Activated effector memory CD4-positive, alpha-beta T cell treated with anti-CD3 and anti-CD28 coated beads, Interleukin-2, amount 50 U/mL, for 16 hours (primary cell): ENCODE data around the gene OMD.

ENCODE experiments used
- DNase-seq: peaks from one replicate; pipeline ENCODE4 v3.0.0-alpha.2; 2020

The OMD gene

DNA sequence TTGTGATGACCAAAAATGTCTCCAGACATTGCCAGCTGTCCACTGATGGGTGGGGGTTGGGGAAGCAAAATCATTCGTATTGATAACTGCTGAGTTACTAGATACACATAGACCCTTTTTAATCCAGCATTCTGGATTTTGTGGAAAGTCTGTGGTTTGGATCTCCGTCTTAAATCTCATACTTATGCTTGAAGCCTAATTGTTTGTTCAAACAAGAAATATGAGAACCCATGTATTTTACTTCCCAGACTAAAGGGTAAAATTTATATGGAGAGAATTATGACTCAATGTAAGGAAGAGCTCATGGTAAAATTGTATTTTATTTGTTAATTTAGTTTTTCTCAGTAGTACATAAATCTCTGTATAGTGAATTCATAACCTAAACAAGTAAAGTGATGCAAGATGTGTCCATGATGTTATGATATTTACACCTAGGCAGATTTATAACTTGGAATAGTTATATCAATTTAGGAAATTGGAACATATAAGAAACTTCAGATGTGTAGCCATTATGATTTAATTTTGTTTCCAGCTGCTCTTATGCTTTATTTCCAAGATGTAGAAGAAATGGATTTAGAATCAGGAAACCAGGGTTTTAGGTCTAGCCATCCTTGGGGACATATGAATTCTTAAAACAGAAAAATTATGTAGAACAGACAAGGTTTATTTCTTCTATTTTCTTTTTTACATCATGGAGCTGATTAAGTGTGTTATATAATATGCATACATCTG, 15.4 kb downstream of the OMD start:
- no peak for DNase-seq

DNA sequence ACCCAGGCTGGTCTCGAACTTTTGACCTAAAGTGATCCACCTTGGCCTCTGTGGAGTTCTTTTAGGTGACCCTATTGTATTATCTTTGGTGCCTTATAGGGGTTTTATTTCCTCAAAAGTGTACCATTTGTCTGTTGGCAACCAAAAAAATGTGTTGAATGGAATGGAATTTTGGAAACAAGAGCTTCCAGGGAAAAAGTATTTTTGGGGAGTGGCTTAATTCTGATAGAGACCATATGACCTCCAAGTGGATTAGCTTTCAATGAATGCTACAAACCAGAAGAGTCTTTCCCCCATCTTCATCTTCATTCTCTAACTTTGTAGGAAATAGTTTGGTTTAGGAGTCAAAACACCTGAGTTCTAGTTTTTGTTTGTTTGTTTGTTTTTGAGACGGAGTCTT, 16.5 kb downstream of the OMD start:
- no peak for DNase-seq

DNA sequence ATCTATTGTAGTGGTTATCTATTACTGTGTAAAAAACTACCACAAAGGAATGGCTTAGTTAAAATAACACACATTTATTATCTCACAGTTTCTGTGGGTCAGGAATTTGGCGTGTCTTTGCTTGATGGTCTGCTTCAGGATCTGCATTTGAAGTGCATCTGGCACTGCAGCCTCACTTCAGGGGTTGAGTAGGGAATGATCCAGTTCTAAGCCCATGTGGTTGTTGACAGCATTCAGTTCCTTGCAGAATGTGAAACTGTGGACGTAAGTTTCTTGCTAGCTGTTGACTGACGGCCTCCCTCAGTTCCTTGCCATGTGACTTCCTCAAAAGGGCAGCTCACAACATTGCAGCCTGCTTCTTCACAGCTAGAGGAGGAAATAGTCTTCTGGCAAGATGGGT, 17.8 kb downstream of the OMD start:
- peak; percentile 68 for DNase-seq

DNA sequence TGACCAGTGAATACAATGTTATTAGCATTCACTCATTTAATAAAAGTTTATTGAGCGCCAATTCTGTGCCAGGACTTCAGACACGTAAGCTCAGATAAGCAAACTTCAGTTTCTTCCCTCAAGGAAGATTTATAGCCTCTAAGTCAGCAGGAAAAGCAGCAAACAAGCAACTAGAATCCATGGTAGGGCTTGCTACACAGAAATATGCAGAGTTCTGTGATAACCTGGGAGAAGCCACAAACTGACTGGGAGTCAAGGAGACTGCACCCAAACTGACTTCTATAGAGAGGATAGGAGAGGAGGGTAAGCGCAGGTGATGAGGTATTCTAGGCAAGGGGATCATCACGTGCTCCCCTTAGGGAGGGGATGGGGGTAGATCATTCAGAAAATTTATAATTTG, 18.5 kb downstream of the OMD start:
- DNase-seq = no peak

DNA sequence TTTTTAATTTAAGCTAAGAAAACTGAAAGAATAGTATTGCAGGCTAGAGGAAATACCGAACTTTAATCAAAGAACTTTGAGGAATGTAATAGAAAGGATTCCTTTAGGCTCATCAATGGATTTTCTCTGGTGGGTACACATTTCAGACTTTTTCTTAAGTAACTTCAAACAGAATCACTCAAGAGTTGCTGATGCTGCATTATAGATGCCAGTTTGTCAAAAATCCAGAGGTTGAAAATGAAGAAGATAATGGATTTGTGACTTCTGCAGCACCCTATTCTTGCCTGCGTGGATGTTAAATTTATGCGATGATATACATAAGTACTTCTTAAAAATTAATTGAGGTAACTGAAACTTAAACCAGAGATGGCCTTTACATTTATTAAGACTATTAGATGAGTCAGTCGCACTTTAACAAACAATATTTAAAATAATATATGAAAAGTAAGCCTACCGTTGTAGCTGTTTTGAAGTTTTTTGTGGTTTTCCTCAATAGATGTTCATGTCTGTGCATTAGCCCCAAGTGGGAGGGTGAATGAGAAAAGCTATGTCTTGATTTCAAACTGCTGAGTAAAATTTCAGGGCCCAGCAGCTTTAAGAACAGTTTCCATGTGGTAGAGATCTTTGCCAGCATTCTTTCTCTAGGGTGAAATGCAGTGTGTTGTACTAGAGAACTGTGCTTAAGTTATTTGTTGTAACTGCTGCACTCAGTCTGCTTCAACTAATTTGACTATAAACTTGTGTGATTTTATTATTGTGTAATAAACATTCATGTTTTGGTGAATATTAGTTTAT, 20.0 kb downstream of the OMD start, which contains the start of gene OGN:
Gene OGN, minus strand, starts transcription at position 537 of the 795 bp plus-strand sequence. CDS start 1,171 bp downstream, outside the sequence.
- DNase-seq = no peak

DNA sequence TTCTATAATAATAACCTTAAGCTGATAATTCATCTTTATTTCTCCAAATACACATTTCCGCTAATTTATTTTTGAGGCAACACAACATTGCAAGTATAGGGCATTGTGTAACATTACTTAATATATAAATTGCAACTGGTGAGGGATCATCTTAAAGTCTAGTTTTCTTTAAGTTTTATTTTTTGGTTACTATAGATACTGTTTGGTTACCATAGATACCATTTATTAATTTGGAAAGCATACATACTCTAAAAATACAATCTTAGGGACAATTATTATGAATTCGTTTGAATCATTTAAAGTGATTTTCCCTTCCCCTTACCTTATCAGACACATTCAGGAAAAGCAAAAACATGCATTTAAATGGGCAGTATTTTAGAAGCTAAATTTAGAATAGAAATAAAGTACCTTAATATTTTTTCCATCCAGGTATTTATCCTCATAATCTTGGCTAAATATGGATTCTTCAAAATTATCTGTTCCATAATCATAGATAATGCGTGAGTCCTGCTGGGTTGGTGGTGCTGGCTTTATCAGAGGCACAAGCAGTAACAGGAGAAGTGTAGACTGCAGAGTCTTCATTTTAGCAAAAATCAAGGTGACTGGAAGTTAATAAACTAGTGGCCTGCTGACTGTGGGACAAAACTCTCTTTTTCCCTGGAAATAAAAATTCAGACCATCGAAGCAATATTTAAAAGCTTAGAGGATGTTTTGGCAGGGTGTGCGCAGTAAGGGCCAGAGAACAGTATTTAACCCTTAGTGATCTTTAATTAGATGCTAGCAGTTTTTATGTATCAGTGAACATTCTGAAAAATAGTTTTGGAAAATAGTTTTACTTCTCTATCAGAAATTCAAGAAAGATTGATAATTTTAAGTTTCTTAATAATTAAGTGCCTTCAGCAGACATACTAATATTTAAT, 21.2 kb downstream of the OMD start:
- no peak for DNase-seq

DNA sequence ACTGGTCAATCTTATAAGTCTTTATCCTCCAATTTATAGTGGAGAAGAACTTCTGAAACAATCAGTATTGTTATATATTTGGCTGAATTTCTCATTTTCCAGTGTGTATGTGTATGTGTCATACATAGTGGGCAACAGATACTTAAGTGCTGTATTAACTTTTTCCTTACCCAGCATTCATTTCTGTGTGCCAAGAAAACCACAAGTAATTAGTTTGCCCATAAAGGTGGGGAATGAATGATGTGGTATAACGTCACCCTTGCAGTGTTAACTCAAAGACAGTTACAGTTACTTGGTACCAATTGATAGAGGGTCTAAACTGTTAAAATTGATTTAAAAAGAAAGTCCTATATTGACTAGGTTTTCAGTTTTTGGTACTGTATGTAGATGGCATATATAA, 21.9 kb downstream of the OMD start:
- no peak for DNase-seq

DNA sequence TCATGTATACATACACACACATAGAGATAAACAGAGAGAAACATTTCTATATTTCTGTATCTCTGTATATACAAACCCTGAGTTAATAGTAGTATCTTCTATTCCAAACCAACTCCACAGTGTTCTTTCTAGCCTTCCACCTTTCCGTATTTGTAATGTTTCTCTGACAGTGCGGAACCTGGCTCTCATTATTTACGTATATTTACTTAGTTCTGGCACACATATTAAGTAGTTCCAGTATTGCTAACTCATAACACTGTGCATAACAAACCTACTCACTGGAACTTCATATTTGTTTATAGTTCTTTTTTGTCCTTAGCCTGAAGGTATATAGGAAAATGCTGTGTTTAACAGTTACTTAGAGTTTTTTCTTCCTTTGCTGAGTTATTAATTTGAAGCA, 26.4 kb downstream of the OMD start:
- no peak for DNase-seq

DNA sequence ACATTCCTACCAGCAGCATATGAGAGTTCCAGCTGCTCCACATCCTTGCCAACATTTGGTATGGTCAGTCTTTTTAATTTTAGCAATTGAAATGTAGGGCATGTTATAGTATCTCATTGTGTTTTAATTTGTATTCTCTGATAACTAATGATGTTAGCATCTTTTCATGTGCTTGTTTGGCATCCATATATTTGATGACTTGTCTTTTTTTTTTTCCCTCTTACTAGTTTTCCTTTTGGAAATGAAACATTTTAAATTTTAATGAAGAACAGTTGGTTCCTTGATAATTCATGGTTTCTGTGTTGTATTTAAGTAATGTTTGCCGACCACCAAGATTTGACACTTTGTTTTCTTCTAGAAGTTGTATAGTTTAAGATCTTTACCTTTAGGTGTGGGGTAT, 28.7 kb downstream of the OMD start:
- no peak for DNase-seq

DNA sequence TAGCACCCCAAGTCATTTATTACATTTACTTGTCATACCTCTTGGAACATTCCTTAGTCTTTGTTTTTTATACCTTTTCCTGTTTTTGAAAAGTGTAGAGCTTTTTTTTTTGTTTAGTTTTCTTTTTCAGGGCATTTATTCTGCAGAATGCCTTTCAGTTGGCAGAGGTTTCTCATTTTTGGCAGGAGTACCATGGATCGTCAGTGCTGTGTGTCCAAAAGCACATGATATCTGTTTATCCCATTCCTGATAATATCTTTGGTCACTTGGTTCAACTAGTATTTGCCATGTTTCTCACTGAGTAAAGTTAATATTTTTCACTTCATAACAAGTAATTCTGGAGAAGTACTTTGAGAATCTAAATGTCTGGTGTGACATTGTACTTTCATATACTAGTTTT, 30.6 kb downstream of the OMD start:
- DNase-seq = no peak

DNA sequence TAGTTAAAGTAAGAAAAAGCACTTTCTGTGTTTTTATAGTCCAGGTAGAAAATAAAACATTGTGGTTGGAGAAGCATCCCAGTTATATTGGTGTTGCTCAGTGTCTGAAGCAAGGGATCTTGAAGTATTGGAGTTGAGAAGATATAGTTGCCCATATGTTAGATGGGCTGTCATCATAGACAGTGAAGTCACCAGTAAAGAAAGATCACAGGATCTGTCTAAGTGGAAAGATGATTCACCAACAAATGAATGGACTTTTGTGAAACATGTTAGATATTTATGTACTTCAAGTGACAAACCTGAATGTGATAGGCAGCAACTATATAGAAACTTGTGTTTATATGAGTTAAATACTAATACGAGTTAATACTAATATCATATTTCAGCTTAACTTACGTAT, 31.6 kb downstream of the OMD start:
- no peak for DNase-seq

DNA sequence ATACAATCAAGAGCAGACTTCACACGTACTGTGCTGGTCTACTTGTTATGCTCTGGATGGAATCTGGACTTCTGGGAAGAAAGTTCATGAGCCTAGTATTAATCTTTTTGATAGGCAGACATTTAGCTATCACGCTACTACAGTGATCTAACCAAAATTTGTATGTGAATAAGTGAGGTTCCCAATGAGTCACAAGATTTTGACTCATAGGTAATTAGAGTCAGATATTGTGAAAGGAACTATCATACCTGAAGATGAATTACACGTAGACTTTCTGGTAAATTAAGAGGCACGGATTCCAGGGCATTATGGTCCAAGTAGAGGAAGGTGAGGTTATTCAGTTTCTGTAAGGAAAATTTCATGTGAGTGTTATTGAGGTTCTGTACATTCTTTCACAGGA, 38.3 kb downstream of the OMD start:
- no peak for DNase-seq

DNA sequence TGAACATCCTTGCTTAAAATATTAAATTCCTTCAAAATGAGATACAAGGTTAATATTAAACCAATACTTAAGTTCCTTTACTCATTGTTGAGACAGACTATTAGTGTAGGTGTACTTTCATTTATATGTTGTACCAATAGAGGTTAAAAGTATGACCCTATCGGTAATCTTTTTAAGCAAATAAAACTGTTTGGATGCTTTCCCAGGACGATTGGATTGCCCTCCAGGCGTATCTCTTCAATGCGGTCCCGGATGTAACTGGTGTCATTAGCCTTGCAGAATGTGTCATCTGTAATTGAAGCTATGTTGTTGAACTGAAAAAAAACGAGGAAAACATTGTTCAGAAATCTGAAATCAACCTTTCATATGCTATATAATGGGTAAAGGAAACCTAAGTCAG, 38.8 kb downstream of the OMD start:
- DNase-seq = no peak

DNA sequence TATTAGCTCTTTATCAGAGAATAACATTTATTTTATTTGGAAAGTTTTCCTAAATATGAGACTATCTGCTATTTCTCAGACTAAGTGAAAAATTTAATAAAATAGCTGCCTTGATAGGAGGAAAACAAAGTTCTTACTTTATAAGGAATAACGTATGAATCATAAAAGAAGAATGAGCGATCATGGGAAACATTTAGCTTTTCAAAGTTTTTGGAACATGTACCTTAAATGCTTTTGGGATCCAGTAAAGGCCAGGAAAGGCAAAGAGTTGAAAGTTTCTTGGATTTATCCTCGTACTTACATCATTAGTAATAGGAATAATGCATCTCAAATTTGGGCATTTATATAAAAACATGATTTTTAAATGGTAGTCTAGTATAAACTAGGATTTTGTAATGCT, 39.3 kb downstream of the OMD start:
- DNase-seq = no peak

DNA sequence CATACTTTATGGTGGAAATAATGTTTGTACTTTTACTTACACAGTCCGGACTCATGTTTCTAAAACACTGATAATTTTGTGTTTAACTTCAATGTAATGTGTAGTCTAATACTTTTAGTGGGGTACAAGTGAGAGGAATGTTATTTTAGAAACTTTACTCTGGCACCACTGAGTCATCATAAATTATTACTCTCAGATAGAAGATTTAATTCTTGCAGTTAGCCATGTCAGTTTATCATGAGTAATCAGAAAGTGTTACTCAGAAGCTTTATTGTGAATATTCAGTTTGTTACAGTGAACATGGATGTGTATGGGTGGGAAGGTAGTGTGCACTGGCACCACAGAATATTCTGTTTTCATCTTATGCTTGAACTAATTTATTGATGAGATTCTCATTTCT, 39.9 kb downstream of the OMD start:
- no peak for DNase-seq

DNA sequence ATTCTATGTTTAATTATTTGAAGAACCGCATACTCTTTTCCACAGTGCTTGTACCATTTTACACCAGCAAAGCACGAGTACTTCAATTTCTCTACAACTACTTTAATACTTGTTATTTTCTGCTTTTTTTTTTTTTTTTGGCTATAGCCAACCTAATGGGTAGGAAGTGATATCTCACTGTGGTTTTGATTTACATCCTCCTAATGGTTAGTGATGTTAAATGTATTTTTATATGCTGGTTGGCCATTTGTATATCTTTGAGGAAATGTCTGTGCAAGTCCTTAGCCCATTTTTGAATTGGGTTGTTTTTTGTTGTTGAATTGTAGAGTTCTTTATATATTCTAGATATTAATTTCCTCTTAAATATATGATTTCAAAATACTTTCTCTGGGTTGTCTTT, 42.5 kb downstream of the OMD start:
- DNase-seq = no peak

DNA sequence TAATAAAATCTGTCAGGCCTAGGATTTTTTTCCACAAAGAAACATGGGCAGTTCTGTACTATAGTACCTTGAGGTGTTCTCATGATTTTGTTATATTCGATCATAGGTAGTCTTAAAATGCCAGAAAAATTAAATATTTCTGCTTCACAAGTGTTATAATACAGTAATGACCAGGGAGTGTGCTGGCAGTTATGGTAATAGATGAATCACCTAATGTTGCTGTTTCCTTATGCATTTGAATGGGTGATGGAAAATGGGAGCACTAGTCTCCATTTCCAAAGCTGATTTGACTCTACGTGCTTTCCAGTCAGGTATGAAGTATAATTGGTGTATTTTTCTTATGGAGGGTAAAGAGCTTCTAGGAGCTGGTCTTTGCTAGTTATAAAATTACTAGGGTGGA, 43.7 kb downstream of the OMD start:
- DNase-seq = no peak

DNA sequence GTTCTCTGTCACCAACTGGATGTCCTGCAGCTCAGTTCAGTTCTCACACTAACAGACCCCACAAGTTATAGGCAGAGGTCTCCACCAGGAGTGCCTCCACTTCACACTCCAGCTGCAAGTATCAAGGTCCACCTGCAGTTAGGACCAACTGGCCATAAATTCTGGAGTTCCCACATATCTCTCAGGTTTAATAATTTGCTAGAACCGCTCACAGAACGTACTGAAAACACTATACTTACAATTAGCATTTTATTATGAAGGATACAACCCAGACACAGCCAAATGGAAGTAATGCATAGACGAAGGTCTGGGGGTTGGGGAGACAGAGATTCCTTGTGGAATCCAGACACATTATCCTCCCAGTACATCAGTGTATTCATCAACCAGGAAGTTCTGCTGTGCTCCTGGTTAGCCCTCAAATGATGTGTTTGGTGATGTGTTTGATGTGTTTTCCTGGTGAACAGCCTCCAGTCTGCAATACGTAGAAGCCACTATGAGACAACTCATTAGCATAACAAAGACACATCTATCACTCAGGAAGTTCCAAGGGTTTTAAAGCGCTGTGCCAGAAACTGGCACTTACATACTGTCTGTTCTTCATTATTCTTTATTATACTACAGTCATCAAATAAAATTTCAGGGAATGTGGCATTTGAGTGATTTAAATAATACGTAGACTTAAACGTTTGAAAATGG, 45.3 kb downstream of the OMD start:
- DNase-seq = no peak

DNA sequence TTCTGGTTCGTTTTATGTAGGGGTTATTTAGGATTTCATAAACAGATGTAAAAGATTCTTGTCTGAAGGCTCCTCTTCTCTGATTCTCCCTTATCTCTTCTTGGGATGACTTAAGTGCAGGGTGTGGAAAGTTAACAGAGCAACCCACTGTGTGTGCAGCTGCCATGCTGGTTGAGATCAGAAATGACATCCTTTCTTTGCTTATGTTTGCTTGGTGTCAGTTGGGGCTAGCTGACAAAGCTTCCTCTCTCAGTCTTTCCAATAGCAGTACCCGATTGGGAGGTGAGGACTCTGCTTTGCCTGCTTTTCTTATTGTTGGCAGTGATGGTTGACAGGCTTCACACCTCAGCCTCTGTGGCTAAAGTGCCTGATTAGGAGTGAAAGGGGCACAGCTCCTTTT, 46.4 kb downstream of the OMD start:
- no peak for DNase-seq

DNA sequence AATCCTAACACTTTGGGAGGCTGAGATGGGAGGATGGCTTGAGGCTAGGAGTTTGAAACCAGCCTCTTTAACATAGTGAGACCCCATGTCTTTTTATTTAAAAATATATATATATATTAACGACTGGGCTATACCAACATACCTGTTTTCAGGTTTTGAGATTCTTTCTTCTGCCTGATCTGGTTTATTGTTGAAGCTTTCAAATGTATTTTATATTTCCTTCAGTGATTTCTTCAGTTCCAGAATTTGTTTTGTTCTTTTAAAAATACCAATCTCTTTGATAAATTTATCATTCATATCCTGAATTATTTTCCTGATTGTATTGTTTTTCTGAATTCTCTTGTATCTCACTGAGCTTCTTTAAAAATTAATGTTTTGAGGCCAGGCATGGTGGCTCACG, 51.1 kb downstream of the OMD start:
- no peak for DNase-seq

DNA sequence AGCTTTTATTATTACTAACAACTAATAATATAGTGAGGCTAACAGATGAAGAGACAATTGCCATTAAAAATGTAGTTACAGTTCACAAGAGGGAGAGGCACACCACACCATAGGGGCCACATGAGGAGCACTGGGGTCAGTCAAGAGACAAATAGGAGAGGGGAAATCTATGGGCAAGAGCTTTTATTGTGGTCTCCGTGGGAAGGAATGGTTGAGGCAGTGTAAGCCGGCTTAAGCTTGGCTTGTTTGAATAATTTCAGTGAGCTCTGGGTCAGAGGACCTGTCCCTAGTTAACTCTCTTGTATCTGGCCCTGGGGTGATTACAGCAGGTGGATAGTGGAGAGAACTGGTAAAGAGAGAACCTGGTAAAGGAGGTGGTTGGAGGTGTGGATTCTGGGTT, 55.2 kb downstream of the OMD start:
- no peak for DNase-seq
